Vagina (tissue), 2 donors: ENCODE results near the gene MYO9A. TPM values are rescaled to one million over a fixed set of nuclear protein-coding genes. Genes with fewer than 3 reads are reported as not detected.

ENCODE experiments used
- DNase-seq, 2 donors: peaks; one replicate each; pipeline ENCODE4 v3.0.0-alpha.2; 2017; ENCODE audit errors: extremely low spot score in 2 of 2
- H3K27ac ChIP-seq: fragments of 200-600 bp; sonication (generic); one replicate; pipeline ENCODE4 v1.5.1; 2019
- H3K27me3 ChIP-seq: fragments of 200-600 bp; sonication (generic); one replicate; pipeline ENCODE4 v1.5.1; 2019
- H3K36me3 ChIP-seq, 2 donors: fragments of 200-600 bp; sonication (generic); one replicate each; pipeline ENCODE4 v1.5.1; 2017 to 2019
- H3K4me1 ChIP-seq: fragments of 200-600 bp; sonication (generic); one replicate; pipeline ENCODE4 v1.5.1; 2019
- H3K4me3 ChIP-seq, 2 donors: fragments of 200-600 bp; sonication (generic); 1 replicate in 1 of 2; 2 replicates in 1 of 2; pipeline ENCODE4 v1.5.1; 2016 to 2019
- H3K9me3 ChIP-seq: fragments of 200-600 bp; sonication (generic); one replicate; pipeline ENCODE4 v1.5.1; 2019
- POLR2A ChIP-seq, 2 donors: fragments of 450-650 bp; IDR thresholded peaks; one replicate each; pipeline ENCODE4 v1.6.1; 2017; ENCODE audit warnings: antibody characterized with exemption in 2 of 2, mild to moderate bottlenecking in 2 of 2, moderate library complexity in 2 of 2
- POLR2AphosphoS5 ChIP-seq, 2 donors: sonication (generic); formaldehyde crosslinking; IDR thresholded peaks; one replicate each; pipeline ENCODE4 v1.9.0; 2017; ENCODE audit warnings: antibody characterized with exemption in 2 of 2, mild to moderate bottlenecking in 2 of 2, low read depth in 1 of 2; ENCODE audit not compliant: insufficient read depth in 1 of 2
- intact Hi-C: fragments of 100-400 bp; cut with DNase I; formaldehyde crosslinking; loops from one replicate; pipeline ENCODE4 v1.15.1; 2023
- total RNA-seq: library from RNA; depleted of rRNA; stranded (reverse); fragments of >200 nt; gene quantifications from one replicate; pipeline ENCODE4 v1.2.3, GENCODE V29; 2016
- TF ChIP-seq, protein P1 (sequence below), 3 experiments: fragments of 450-650 bp in 2 of 3; fragments of 200-600 bp in 1 of 3; sonication (generic) in 1 of 3; IDR thresholded peaks; one replicate each; pipeline ENCODE4 v1.5.1; 2017 to 2019; ENCODE audit warnings: antibody characterized with exemption in 3 of 3, mild to moderate bottlenecking in 2 of 3, moderate library complexity in 2 of 3

The MYO9A gene
- total RNA-seq, 1 donor from 2014 or later, result 50.3 TPM

DNA sequence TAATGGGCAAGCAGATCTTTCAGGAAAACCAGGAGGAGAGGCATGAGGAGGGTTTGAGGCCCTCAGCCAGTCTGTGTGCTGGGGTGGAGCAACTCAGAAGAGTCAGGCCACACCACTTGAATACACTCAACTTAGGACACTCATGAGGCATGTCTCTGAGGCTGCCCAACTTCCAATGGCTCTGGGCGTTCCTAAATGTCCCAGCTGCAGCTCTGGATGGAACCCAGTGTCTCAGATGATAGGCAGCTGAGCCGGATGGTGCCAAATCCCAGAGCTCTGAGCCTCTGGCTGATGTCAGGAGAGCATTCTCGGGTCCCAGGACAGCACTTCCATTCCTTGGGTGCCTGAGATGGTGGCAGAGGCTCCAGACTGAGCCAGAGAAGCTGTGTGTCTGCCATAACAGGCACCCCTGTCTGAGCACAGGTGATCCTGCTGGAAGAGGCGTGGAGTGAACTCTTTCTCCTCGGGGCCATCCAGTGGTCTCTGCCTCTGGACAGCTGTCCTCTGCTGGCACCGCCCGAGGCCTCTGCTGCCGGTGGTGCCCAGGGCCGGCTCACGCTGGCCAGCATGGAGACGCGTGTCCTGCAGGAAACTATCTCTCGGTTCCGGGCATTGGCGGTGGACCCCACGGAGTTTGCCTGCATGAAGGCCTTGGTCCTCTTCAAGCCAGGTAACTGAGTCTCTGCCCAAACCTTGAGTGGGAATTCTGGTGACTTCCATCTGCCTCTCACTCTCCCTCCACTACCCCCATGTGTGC lies 304.8 kb downstream of the MYO9A start:
- no peak for DNase-seq
- Histone ChIP-seq H3K27me3 (no peaks in the 10 kb centered on the region), H3K27ac (no peak overlapping the region), H3K4me1 (no peaks in the 10 kb centered on the region), H3K9me3 (no peaks in the 10 kb centered on the region), H3K4me3 (no peak overlapping the region), H3K36me3 (no peaks in the 10 kb centered on the region)
- no peak for TF ChIP-seq POLR2A (IDR thresholded peaks at IDR 0.05)
- TF ChIP-seq, protein P1, sequence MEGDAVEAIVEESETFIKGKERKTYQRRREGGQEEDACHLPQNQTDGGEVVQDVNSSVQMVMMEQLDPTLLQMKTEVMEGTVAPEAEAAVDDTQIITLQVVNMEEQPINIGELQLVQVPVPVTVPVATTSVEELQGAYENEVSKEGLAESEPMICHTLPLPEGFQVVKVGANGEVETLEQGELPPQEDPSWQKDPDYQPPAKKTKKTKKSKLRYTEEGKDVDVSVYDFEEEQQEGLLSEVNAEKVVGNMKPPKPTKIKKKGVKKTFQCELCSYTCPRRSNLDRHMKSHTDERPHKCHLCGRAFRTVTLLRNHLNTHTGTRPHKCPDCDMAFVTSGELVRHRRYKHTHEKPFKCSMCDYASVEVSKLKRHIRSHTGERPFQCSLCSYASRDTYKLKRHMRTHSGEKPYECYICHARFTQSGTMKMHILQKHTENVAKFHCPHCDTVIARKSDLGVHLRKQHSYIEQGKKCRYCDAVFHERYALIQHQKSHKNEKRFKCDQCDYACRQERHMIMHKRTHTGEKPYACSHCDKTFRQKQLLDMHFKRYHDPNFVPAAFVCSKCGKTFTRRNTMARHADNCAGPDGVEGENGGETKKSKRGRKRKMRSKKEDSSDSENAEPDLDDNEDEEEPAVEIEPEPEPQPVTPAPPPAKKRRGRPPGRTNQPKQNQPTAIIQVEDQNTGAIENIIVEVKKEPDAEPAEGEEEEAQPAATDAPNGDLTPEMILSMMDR (IDR thresholded peaks at IDR 0.05), result no peak
- TF ChIP-seq POLR2AphosphoS5 (IDR thresholded peaks at IDR 0.05; ENCODE audit: insufficient read depth in 1 of 2, low read depth in 1 of 2), result no peak
- intact Hi-C loops, result no loop called here

DNA sequence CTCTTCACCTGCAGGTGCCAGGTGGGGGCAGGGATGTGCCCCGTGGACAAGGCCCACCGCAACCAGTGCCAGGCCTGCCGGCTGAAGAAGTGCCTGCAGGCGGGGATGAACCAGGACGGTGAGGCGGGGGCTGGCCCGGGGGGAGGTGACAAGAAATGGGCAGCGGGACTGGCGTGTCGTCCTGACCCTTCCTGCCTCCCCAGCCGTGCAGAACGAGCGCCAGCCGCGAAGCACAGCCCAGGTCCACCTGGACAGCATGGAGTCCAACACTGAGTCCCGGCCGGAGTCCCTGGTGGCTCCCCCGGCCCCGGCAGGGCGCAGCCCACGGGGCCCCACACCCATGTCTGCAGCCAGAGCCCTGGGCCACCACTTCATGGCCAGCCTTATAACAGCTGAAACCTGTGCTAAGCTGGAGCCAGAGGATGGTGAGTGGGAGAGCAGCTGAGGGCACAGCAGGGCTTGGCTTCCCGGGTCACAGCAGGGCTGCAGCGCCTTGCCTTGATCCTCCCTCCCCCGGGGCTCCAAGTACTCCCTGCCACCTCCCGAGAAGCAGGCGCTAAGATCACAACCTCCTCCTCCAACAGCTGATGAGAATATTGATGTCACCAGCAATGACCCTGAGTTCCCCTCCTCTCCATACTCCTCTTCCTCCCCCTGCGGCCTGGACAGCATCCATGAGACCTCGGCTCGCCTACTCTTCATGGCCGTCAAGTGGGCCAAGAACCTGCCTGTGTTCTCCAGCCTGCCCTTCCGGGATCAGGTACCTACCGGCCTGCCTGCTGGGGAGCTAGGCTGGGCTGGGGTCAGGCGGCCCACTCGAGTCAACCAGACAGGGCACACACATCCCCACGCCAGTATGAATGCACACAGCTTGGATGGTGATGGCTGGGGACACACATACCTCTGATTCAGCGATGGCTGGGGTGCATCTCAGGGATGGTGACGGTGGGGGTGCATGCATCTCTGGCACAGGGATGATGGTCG lies 305.9 kb downstream of the MYO9A start:
- Histone ChIP-seq H3K4me1 (no peaks in the 10 kb centered on the region), H3K36me3 (no peaks in the 10 kb centered on the region), H3K4me3 (no peak overlapping the region), H3K27me3 (no peaks in the 10 kb centered on the region), H3K9me3 (no peaks in the 10 kb centered on the region), H3K27ac (no peak overlapping the region)
- TF ChIP-seq, protein P1 (IDR thresholded peaks at IDR 0.05), result no peak
- TF ChIP-seq POLR2AphosphoS5 (IDR thresholded peaks at IDR 0.05; ENCODE audit: insufficient read depth in 1 of 2, low read depth in 1 of 2) (no peak), POLR2A (IDR thresholded peaks at IDR 0.05) (no peak)
- intact Hi-C loops, result no loop called here
- no peak for DNase-seq

DNA sequence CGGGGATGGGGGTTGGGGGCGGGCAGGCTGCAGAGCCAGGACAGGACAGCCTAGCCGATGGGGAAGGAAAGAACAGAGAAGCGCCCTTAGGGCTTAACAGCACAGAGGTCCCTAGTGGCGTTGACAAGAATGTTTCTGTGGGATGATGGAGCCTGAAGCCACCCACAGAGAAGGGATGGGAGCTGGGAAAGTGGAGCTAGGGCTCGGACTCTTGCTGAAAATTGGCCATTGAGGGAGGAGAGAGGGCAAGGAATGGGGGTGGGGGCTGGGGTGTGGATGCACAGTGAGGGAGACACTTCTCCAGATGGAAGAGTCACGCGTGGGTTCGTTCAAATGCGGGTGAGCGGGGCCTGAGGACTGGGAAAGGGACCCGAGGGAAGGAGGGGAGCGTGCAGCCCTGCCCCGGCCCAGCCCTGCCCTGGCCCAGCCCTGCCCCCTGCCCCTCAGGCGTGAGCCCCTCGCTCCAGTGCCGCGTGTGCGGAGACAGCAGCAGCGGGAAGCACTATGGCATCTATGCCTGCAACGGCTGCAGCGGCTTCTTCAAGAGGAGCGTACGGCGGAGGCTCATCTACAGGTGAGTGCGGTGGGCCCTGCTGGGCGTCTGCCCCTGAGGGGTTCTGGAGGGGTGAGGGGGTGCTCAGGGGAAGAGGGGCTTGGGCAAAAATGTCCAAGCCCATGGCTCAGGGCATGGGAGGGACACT lies 306.8 kb downstream of the MYO9A start:
- no peak for DNase-seq
- Histone ChIP-seq H3K4me3 (no peak overlapping the region), H3K9me3 (no peaks in the 10 kb centered on the region), H3K4me1 (no peaks in the 10 kb centered on the region), H3K27ac (no peak overlapping the region), H3K36me3 (no peaks in the 10 kb centered on the region), H3K27me3 (no peaks in the 10 kb centered on the region)
- intact Hi-C loops, result no loop called here
- TF ChIP-seq POLR2AphosphoS5 (IDR thresholded peaks at IDR 0.05; ENCODE audit: insufficient read depth in 1 of 2, low read depth in 1 of 2), result no peak
- TF ChIP-seq POLR2A (IDR thresholded peaks at IDR 0.05), result no peak
- TF ChIP-seq, protein P1 (IDR thresholded peaks at IDR 0.05), result no peak

DNA sequence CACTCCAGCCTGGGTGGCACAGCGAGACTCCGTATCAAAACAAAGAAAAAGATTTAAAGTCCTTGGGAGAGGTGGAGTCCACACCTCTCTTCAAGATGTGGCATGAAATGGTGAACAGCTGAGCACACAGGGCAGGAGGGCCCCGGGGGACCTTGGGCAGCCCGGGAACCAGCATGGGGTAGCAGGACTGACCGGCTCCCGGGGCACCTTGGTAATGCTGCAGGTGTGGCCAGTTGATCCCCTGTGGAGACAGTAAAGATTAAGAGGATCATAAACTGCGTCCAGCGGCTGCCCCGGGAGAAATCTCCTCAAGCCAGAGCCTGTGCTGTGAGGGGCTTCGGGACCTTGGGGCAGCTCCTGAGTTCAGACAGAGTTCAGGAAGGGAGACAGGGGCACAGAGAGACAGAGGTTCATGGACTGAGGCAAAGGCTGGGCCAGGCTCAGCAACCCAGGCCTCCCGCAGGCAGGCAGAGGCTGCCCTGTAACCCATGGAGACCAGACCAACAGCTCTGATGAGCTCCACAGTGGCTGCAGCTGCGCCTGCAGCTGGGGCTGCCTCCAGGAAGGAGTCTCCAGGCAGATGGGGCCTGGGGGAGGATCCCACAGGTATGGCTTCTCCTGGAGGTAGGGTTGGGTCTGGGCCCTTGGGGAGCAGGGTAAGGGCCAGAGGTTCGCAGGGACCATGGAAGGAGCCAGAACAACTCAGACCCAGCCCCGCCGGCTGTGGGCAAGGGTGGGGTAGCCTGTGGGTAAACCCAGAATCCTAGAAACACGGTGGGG lies 307.5 kb downstream of the MYO9A start, which contains the start of gene NR2E3:
Gene NR2E3 (plus strand): TSS at position 299 of the 780 bp plus-strand sequence. CDS start 190 bp downstream, at position 489.
- no peak for DNase-seq
- Histone ChIP-seq H3K36me3 (no peaks in the 10 kb centered on the region), H3K27ac (no peak within 1 kb of the TSS), H3K4me3 (no peak within 1 kb of the TSS), H3K27me3 (no peaks in the 10 kb centered on the region), H3K4me1 (no peaks in the 10 kb centered on the region), H3K9me3 (no peaks in the 10 kb centered on the region)
- intact Hi-C loops, result no loop called here
- TF ChIP-seq POLR2AphosphoS5 (IDR thresholded peaks at IDR 0.05; ENCODE audit: insufficient read depth in 1 of 2, low read depth in 1 of 2), result no peak
- no peak for TF ChIP-seq POLR2A (IDR thresholded peaks at IDR 0.05)
- TF ChIP-seq, protein P1 (IDR thresholded peaks at IDR 0.05), result no peak
